SK-N-SH (cell line): Measurements from ENCODE around the gene NFKBIA. TPM values are rescaled to one million over a fixed set of nuclear protein-coding genes. Genes with fewer than 3 reads are reported as not detected.

ENCODE experiments used
- CTCF ChIA-PET: fragments of 300-600, 350-600 bp; formaldehyde crosslinking; extraction: SDS; loops from one replicate; lab custom pipeline; 2021; lab: Yijun Ruan, JAX
- POLR2A ChIA-PET: fragments of 350-600 bp; sonication (Branson Sonifier 250); formaldehyde crosslinking; extraction: SDS; loops from one replicate; lab custom pipeline; 2020; ENCODE audit warnings: antibody characterized with exemption, inconsistent platforms; lab: Yijun Ruan, JAX
- DNase-seq: peaks from one replicate; pipeline ENCODE4 v3.0.0; 2012
- H2AFZ ChIP-seq: fragments of 200-600 bp; sonication (generic); 2 replicates; pipeline ENCODE4 v1.8.1; 2016; ENCODE audit warnings: antibody characterized with exemption, mild to moderate bottlenecking, low read depth
- H3F3A ChIP-seq: fragments of 200-600 bp; sonication (generic); replicated peaks from 2 replicates; pipeline ENCODE3; 2016; ENCODE audit warnings: antibody characterized with exemption, mild to moderate bottlenecking; ENCODE audit not compliant: insufficient read depth
- H3K27ac ChIP-seq, 2 experiments: fragments of 200-500 bp in 1 of 2; fragments of 200-600 bp in 1 of 2; sonication (Bioruptor generic) in 1 of 2; sonication (generic), shearing (Covaris generic) in 1 of 2; 2 replicates each; pipeline versions ENCODE4 v1.5.1 to v1.6.1; 2014 to 2016; ENCODE audit warnings: low read depth in 2 of 2, inconsistent platforms in 1 of 2, low read length in 1 of 2, mild to moderate bottlenecking in 1 of 2, mixed read lengths in 1 of 2
- H3K27me3 ChIP-seq: fragments of 200-600 bp; sonication (generic), shearing (Covaris generic); 2 replicates; pipeline ENCODE4 v1.6.1; 2016; ENCODE audit warnings: mixed run types; ENCODE audit not compliant: insufficient read depth
- H3K36me3 ChIP-seq, 2 experiments: fragments of 200-500 bp in 1 of 2; fragments of 200-600 bp in 1 of 2; sonication (Bioruptor generic) in 1 of 2; sonication (generic) in 1 of 2; replicated peaks in 1 of 2; 2 replicates each; pipeline versions ENCODE3 to v1.5.1; 2014 to 2016; ENCODE audit warnings: low read length in 1 of 2, mild to moderate bottlenecking in 1 of 2; ENCODE audit not compliant: insufficient read depth in 2 of 2, control insufficient read depth in 1 of 2
- H3K4me1 ChIP-seq, 2 experiments: fragments of 200-500 bp in 1 of 2; fragments of 200-600 bp in 1 of 2; sonication (Bioruptor generic) in 1 of 2; sonication (generic), shearing (Covaris generic) in 1 of 2; 2 replicates each; pipeline versions ENCODE4 v1.5.1 to v1.6.1; 2014 to 2016; ENCODE audit warnings: low read depth in 1 of 2, low read length in 1 of 2, mixed run types in 1 of 2; ENCODE audit not compliant: insufficient read depth in 2 of 2, control insufficient read depth in 1 of 2
- H3K4me2 ChIP-seq: fragments of 200-600 bp; sonication (generic), shearing (Covaris generic); 2 replicates; pipeline ENCODE4 v1.6.1; 2017; ENCODE audit warnings: mixed run types
- H3K4me3 ChIP-seq, 2 experiments: fragments of 200-500 bp in 1 of 2; fragments of 200-600 bp in 1 of 2; sonication (Bioruptor generic) in 1 of 2; sonication (generic), shearing (Covaris generic) in 1 of 2; 2 replicates each; pipeline versions ENCODE4 v1.5.1 to v1.8.1; 2014 to 2016; ENCODE audit warnings: low read depth in 2 of 2, inconsistent platforms in 1 of 2, low read length in 1 of 2, mild to moderate bottlenecking in 1 of 2, mixed read lengths in 1 of 2, moderate library complexity in 1 of 2
- H3K79me2 ChIP-seq: fragments of 200-600 bp; sonication (generic); 2 replicates; pipeline ENCODE4 v1.8.1; 2017; ENCODE audit warnings: mild to moderate bottlenecking; ENCODE audit not compliant: insufficient read depth
- H3K9ac ChIP-seq: fragments of 200-600 bp; sonication (generic); 2 replicates; pipeline ENCODE4 v1.6.1; 2017; ENCODE audit warnings: mixed run types
- H3K9me2 ChIP-seq: fragments of 200-600 bp; sonication (generic); 2 replicates; pipeline ENCODE4 v1.6.1; 2017; ENCODE audit warnings: mixed run types
- H3K9me3 ChIP-seq: fragments of 200-600 bp; sonication (generic); 2 replicates; pipeline ENCODE4 v1.6.1; 2017; ENCODE audit warnings: mixed run types, mild to moderate bottlenecking, moderate library complexity
- H4K20me1 ChIP-seq: fragments of 200-600 bp; sonication (generic); 2 replicates; pipeline ENCODE4 v1.6.1; 2017; ENCODE audit warnings: mild to moderate bottlenecking, mixed run types; ENCODE audit not compliant: insufficient read depth
- CHD2 ChIP-seq: fragments of 150-350 bp; IDR thresholded peaks from 2 replicates; pipeline ENCODE4 v1.6.1; 2018; ENCODE audit warnings: low read length; ENCODE audit not compliant: partially characterized antibody
- ELF1 ChIP-seq: IDR thresholded peaks from 2 replicates; pipeline ENCODE4 v1.4.0; 2012
- EP300 ChIP-seq, 2 experiments: IDR thresholded peaks; 2 replicates each; pipeline versions ENCODE4 v1.4.0 to v1.6.1; 2012; ENCODE audit warnings: borderline replicate concordance in 1 of 2, low read depth in 1 of 2, low read length in 1 of 2
- EZH2phosphoT487 ChIP-seq: fragments of 200-600 bp; sonication (generic); IDR thresholded peaks from 2 replicates; pipeline ENCODE4 v1.6.1; 2017; ENCODE audit warnings: low read depth, mixed run types, mild to moderate bottlenecking, antibody characterized with exemption, moderate library complexity, borderline replicate concordance
- FOXM1 ChIP-seq: IDR thresholded peaks from 2 replicates; pipeline ENCODE4 v1.4.0; 2012; ENCODE audit warnings: low read depth, mild to moderate bottlenecking
- GABPA ChIP-seq: IDR thresholded peaks from 2 replicates; pipeline ENCODE4 v1.4.0; 2012; ENCODE audit warnings: low read depth, mild to moderate bottlenecking
- GATA2 ChIP-seq: sonication (generic); formaldehyde crosslinking; IDR thresholded peaks from 2 replicates; pipeline ENCODE4 v1.5.0; 2020; ENCODE audit warnings: mild to moderate bottlenecking, missing genetic modification reagents
- MXI1 ChIP-seq: IDR thresholded peaks from 2 replicates; pipeline ENCODE4 v1.6.1; 2012; ENCODE audit warnings: mild to moderate bottlenecking, low read depth, low read length, improper control_type of control experiment
- NFIC ChIP-seq: IDR thresholded peaks from 2 replicates; pipeline ENCODE4 v1.4.0; 2012; ENCODE audit warnings: borderline replicate concordance
- POLR2AphosphoS5 ChIP-seq: IDR thresholded peaks from 2 replicates; pipeline ENCODE4 v1.6.1; 2012; ENCODE audit warnings: low read depth, low read length
- SIN3A ChIP-seq: IDR thresholded peaks from 2 replicates; pipeline ENCODE4 v1.6.1; 2012; ENCODE audit warnings: low read depth, mild to moderate bottlenecking, low read length, moderate library complexity, borderline replicate concordance
- SMC3 ChIP-seq: IDR thresholded peaks from 2 replicates; pipeline ENCODE4 v1.6.1; 2012; ENCODE audit warnings: low read depth, low read length, improper control_type of control experiment
- TCF12 ChIP-seq: IDR thresholded peaks from 2 replicates; pipeline ENCODE4 v1.4.0; 2012
- TEAD4 ChIP-seq: IDR thresholded peaks from 2 replicates; pipeline ENCODE4 v1.4.0; 2012; ENCODE audit warnings: mild to moderate bottlenecking, borderline replicate concordance; ENCODE audit not compliant: insufficient read depth
- WGBS: methylation state at CpG from one replicate; pipeline ENCODE4 v1.1.6; 2017; ENCODE audit warnings: low lambda C conversion rate; 5-methylcytosine and 5-hydroxymethylcytosine counted together
- polyA plus RNA-seq, 3 experiments: library from polyadenylated mRNA; depleted of rRNA; stranded (reverse); fragments of >200 nt; gene quantifications; 2 replicates each; pipeline ENCODE4 v1.2.3, GENCODE V29; 2012
- TF ChIP-seq, protein P1 (sequence below): IDR thresholded peaks from 2 replicates; pipeline ENCODE4 v1.4.0; 2012; ENCODE audit warnings: low read depth, borderline replicate concordance
- TF ChIP-seq, protein P2 (sequence below): IDR thresholded peaks from 2 replicates; pipeline ENCODE4; 2012
- TF ChIP-seq, protein P3 (sequence below): IDR thresholded peaks from 2 replicates; pipeline ENCODE4 v1.4.0; 2012; ENCODE audit warnings: low read depth, borderline replicate concordance
- TF ChIP-seq, protein P4 (sequence below): IDR thresholded peaks from 2 replicates; pipeline ENCODE4 v1.6.1; 2012; ENCODE audit warnings: mild to moderate bottlenecking, low read depth, low read length, moderate library complexity
- TF ChIP-seq, protein P5 (sequence below): IDR thresholded peaks from 2 replicates; pipeline ENCODE4 v1.4.0; 2012; ENCODE audit warnings: low read depth
- TF ChIP-seq, protein P6 (sequence below): fragments of 150-350 bp; IDR thresholded peaks from 2 replicates; pipeline ENCODE4 v1.6.1; 2017; ENCODE audit warnings: antibody characterized with exemption, low read length, low read depth, borderline replicate concordance

Gene NFKBIA
- polyA plus RNA-seq, 1 of the 3 experiments (the other 2 are of a cell fraction), result 56.7 TPM

DNA sequence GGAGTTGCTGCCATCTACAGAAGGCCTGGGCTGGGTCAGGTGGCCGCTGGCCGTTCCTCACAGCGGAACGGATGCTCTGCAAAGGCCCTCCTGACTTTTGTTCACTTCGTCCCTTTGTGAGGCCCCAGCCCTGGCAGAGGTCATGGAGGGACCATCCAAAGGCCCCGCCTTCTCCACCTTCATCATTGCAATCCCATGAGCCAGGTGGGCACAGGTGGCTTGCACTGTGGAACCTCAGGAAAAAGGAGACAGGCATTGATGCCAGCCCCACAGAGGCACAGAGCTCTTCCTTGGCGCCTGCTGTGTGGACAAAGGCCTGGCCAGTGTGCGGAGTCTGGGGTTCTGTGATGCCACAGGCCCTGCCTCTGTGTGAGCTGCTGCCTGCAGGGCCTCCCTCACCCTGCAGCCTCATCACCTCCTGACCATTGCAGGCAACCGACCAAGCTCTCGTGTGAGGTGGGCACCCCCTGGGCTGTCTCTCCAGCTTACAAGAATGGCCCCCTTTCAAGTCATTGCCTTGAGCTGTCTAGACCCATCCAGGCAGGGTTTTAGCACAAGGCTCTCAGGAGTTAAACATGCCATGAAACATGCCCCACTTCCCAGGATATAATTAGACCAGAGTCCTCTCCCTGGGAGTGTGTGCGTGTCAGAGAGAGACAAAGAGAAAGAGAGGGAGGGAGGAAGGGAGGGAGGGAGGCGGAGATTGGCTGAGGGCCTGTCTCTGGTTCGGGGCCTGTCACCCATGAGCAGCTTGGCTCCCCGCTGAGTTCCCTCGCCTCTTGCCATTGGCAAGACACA is 19.3 kb downstream of the NFKBIA start:
- H3K27me3 ChIP-seq, result no peaks in the 10 kb centered on the region
- no peaks in the 10 kb centered on the region for H3K9me2 ChIP-seq
- H3K36me3 ChIP-seq, result no peaks in the 10 kb centered on the region
- peak; percentile 67 for DNase-seq
- ChIA-PET POLR2A (interaction anchor here (1.2 to 1.9 kb wide), 4 partner anchors 10 to 44 kb away, joined by 4 to 10 read pairs (median 6); partner anchors contain the start of gene NFKBIA), CTCF (interaction anchor here (1.0 to 1.3 kb wide), 2 partner anchors 78 to 156 kb away, joined by 3 read pairs; no protein-coding TSS in a partner anchor)
- peak overlapping the region; percentile 54; the same call in 1 of the 2 replicates for H3K9ac ChIP-seq
- no peaks in the 10 kb centered on the region for H4K20me1 ChIP-seq
- no peak overlapping the region for H3K4me3 ChIP-seq
- peak overlapping the region; percentile 57 for H3K4me2 ChIP-seq
- H3F3A ChIP-seq, result no peaks in the 10 kb centered on the region
- H3K4me1 ChIP-seq, result peaks cover 15 to 31% of the 10 kb centered on the region in 2 experiments; a peak in 3 of 4 replicates
- WGBS, result 61% methylated on average over 15 of the region's 15 CpGs
- H2AFZ ChIP-seq, result peak overlapping the region; percentile 70
- peak overlapping the region; percentile 79 to 80 for H3K27ac ChIP-seq
- 0 out of 2 replicates have a peak, but pooled peaks have one; percentile 18 for TF ChIP-seq POLR2AphosphoS5
- no peak for TF ChIP-seq ELF1
- TF ChIP-seq SMC3, result no peak
- no peak for TF ChIP-seq SIN3A
- no peak for TF ChIP-seq FOXM1
- TF ChIP-seq GABPA, result no peak
- no peak for TF ChIP-seq TEAD4
- peak; percentile 49; the same call in 1 of the 2 replicates for TF ChIP-seq MXI1
- TF ChIP-seq, protein P1, sequence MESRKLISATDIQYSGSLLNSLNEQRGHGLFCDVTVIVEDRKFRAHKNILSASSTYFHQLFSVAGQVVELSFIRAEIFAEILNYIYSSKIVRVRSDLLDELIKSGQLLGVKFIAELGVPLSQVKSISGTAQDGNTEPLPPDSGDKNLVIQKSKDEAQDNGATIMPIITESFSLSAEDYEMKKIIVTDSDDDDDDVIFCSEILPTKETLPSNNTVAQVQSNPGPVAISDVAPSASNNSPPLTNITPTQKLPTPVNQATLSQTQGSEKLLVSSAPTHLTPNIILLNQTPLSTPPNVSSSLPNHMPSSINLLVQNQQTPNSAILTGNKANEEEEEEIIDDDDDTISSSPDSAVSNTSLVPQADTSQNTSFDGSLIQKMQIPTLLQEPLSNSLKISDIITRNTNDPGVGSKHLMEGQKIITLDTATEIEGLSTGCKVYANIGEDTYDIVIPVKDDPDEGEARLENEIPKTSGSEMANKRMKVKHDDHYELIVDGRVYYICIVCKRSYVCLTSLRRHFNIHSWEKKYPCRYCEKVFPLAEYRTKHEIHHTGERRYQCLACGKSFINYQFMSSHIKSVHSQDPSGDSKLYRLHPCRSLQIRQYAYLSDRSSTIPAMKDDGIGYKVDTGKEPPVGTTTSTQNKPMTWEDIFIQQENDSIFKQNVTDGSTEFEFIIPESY, result no peak
- no peak for TF ChIP-seq CHD2
- TF ChIP-seq, protein P2, sequence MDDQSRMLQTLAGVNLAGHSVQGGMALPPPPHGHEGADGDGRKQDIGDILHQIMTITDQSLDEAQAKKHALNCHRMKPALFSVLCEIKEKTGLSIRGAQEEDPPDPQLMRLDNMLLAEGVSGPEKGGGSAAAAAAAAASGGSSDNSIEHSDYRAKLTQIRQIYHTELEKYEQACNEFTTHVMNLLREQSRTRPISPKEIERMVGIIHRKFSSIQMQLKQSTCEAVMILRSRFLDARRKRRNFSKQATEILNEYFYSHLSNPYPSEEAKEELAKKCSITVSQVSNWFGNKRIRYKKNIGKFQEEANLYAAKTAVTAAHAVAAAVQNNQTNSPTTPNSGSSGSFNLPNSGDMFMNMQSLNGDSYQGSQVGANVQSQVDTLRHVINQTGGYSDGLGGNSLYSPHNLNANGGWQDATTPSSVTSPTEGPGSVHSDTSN, result no peak; the same call in 1 of the 2 replicates
- no peak for TF ChIP-seq EP300 (IDR thresholded peaks at IDR 0.05; ENCODE audit: borderline replicate concordance in 1 of 2, low read depth in 1 of 2, low read length in 1 of 2)
- no peak for TF ChIP-seq GATA2 (CRISPR knock-in tag)
- TF ChIP-seq, protein P3, sequence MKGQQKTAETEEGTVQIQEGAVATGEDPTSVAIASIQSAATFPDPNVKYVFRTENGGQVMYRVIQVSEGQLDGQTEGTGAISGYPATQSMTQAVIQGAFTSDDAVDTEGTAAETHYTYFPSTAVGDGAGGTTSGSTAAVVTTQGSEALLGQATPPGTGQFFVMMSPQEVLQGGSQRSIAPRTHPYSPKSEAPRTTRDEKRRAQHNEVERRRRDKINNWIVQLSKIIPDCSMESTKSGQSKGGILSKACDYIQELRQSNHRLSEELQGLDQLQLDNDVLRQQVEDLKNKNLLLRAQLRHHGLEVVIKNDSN, result no peak
- TF ChIP-seq, protein P4, sequence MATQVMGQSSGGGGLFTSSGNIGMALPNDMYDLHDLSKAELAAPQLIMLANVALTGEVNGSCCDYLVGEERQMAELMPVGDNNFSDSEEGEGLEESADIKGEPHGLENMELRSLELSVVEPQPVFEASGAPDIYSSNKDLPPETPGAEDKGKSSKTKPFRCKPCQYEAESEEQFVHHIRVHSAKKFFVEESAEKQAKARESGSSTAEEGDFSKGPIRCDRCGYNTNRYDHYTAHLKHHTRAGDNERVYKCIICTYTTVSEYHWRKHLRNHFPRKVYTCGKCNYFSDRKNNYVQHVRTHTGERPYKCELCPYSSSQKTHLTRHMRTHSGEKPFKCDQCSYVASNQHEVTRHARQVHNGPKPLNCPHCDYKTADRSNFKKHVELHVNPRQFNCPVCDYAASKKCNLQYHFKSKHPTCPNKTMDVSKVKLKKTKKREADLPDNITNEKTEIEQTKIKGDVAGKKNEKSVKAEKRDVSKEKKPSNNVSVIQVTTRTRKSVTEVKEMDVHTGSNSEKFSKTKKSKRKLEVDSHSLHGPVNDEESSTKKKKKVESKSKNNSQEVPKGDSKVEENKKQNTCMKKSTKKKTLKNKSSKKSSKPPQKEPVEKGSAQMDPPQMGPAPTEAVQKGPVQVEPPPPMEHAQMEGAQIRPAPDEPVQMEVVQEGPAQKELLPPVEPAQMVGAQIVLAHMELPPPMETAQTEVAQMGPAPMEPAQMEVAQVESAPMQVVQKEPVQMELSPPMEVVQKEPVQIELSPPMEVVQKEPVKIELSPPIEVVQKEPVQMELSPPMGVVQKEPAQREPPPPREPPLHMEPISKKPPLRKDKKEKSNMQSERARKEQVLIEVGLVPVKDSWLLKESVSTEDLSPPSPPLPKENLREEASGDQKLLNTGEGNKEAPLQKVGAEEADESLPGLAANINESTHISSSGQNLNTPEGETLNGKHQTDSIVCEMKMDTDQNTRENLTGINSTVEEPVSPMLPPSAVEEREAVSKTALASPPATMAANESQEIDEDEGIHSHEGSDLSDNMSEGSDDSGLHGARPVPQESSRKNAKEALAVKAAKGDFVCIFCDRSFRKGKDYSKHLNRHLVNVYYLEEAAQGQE, result no peak
- peak; percentile 38; the same call in 1 of the 2 replicates for TF ChIP-seq TCF12
- TF ChIP-seq EZH2phosphoT487, result no peak
- TF ChIP-seq, protein P5, sequence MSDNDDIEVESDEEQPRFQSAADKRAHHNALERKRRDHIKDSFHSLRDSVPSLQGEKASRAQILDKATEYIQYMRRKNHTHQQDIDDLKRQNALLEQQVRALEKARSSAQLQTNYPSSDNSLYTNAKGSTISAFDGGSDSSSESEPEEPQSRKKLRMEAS, result peak; percentile 55
- no peak; the same call in 1 of the 2 replicates for TF ChIP-seq NFIC
- TF ChIP-seq, protein P6, sequence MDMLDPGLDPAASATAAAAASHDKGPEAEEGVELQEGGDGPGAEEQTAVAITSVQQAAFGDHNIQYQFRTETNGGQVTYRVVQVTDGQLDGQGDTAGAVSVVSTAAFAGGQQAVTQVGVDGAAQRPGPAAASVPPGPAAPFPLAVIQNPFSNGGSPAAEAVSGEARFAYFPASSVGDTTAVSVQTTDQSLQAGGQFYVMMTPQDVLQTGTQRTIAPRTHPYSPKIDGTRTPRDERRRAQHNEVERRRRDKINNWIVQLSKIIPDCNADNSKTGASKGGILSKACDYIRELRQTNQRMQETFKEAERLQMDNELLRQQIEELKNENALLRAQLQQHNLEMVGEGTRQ, result no peak
- no peaks in the 10 kb centered on the region for H3K9me3 ChIP-seq
- H3K79me2 ChIP-seq, result no peaks in the 10 kb centered on the region
